H9 (cell line): ENCODE measurements around the gene SP8. TPM values are rescaled to one million over a fixed set of nuclear protein-coding genes. Genes with fewer than 3 reads are reported as not detected.

ENCODE experiments used
- DNase-seq: peaks from one replicate; pipeline ENCODE4 v3.0.0-alpha.2; 2017
- H2AFZ ChIP-seq: one replicate; pipeline ENCODE4 v1.6.1; 2013; ENCODE audit warnings: mild to moderate bottlenecking, low read length, control low read depth, moderate library complexity
- H2AK5ac ChIP-seq: 2 replicates; pipeline ENCODE4 v1.6.1; 2013; ENCODE audit warnings: low read length, control low read depth, mixed read lengths; ENCODE audit not compliant: insufficient read length
- H2BK120ac ChIP-seq: one replicate; pipeline ENCODE4 v1.6.1; 2013; ENCODE audit warnings: low read depth, mild to moderate bottlenecking, low read length, control low read depth, inconsistent platforms; ENCODE audit not compliant: poor library complexity, severe bottlenecking
- H2BK12ac ChIP-seq: 2 replicates; pipeline ENCODE4 v1.6.1; 2013; ENCODE audit warnings: low read length, control low read depth, mixed read lengths, low read depth; ENCODE audit not compliant: insufficient read length
- H2BK15ac ChIP-seq: 2 replicates; pipeline ENCODE4 v1.6.1; 2013; ENCODE audit warnings: low read depth, low read length, control low read depth
- H2BK20ac ChIP-seq: one replicate; pipeline ENCODE4 v1.6.1; 2013; ENCODE audit warnings: low read depth, mild to moderate bottlenecking, low read length, control low read depth, inconsistent platforms; ENCODE audit not compliant: poor library complexity, severe bottlenecking
- H2BK5ac ChIP-seq: 2 replicates; pipeline ENCODE4 v1.6.1; 2013; ENCODE audit warnings: low read length, control low read depth, mixed read lengths; ENCODE audit not compliant: insufficient read length
- H3K14ac ChIP-seq: 2 replicates; pipeline ENCODE4 v1.6.1; 2013; ENCODE audit warnings: low read length, control low read depth; ENCODE audit not compliant: insufficient read depth
- H3K18ac ChIP-seq: 2 replicates; pipeline ENCODE4 v1.6.1; 2013; ENCODE audit warnings: low read depth, mild to moderate bottlenecking, mixed read lengths, low read length, control low read depth; ENCODE audit not compliant: insufficient read length
- H3K23ac ChIP-seq: 2 replicates; pipeline ENCODE4 v1.6.1; 2013; ENCODE audit warnings: low read length, control low read depth, mixed read lengths, low read depth; ENCODE audit not compliant: insufficient read length
- H3K23me2 ChIP-seq: 2 replicates; pipeline ENCODE4 v1.6.1; 2013; ENCODE audit warnings: low read depth, mild to moderate bottlenecking, mixed read lengths, low read length, control low read depth; ENCODE audit not compliant: insufficient read length, poor library complexity, severe bottlenecking
- H3K27ac ChIP-seq: 2 replicates; pipeline ENCODE4 v1.5.1; 2013; ENCODE audit warnings: low read length, control low read depth, mixed read lengths, low read depth; ENCODE audit not compliant: insufficient read length
- H3K27me3 ChIP-seq: 2 replicates; pipeline ENCODE4 v1.6.1; 2013; ENCODE audit warnings: low read length, control low read depth, inconsistent platforms; ENCODE audit not compliant: insufficient read depth
- H3K4ac ChIP-seq: 2 replicates; pipeline ENCODE4 v1.6.1; 2013; ENCODE audit warnings: low read depth, mild to moderate bottlenecking, control low read depth, inconsistent platforms, low read length, moderate library complexity
- H3K4me1 ChIP-seq: 2 replicates; pipeline ENCODE4 v1.6.1; 2013; ENCODE audit warnings: low read length, control low read depth, inconsistent platforms; ENCODE audit not compliant: insufficient read depth
- H3K4me2 ChIP-seq: 2 replicates; pipeline ENCODE4 v1.6.1; 2013; ENCODE audit warnings: low read length, control low read depth, mixed read lengths; ENCODE audit not compliant: insufficient read length, insufficient read depth
- H3K56ac ChIP-seq: 2 replicates; pipeline ENCODE4 v1.6.1; 2013; ENCODE audit warnings: low read depth, mild to moderate bottlenecking, mixed read lengths, low read length, control low read depth; ENCODE audit not compliant: insufficient read length
- H3K79me1 ChIP-seq: 2 replicates; pipeline ENCODE4 v1.6.1; 2013; ENCODE audit warnings: low read depth, mild to moderate bottlenecking, moderate library complexity, low read length, control low read depth, inconsistent platforms; ENCODE audit not compliant: insufficient read depth, poor library complexity, severe bottlenecking
- H3K79me2 ChIP-seq: 2 replicates; pipeline ENCODE4 v1.6.1; 2013; ENCODE audit warnings: low read length, control low read depth, inconsistent platforms; ENCODE audit not compliant: insufficient read depth
- H3K9ac ChIP-seq: 2 replicates; pipeline ENCODE4 v1.6.1; 2013; ENCODE audit warnings: low read length, control low read depth, mixed read lengths; ENCODE audit not compliant: insufficient read length; ENCODE audit errors: extremely low read depth
- H3K9me3 ChIP-seq: one replicate; pipeline ENCODE4 v1.6.1; 2013; ENCODE audit warnings: low read depth, low read length, inconsistent platforms; ENCODE audit not compliant: control insufficient read depth
- H3T11ph ChIP-seq: one replicate; pipeline ENCODE4 v1.6.1; 2013; ENCODE audit warnings: mild to moderate bottlenecking, low read length, control low read depth, inconsistent platforms
- H4K20me1 ChIP-seq: one replicate; pipeline ENCODE4 v1.6.1; 2013; ENCODE audit not compliant: control insufficient read depth, insufficient read length, insufficient read depth
- H4K5ac ChIP-seq: 2 replicates; pipeline ENCODE4 v1.6.1; 2013; ENCODE audit warnings: low read depth, mild to moderate bottlenecking, mixed read lengths, low read length, control low read depth; ENCODE audit not compliant: insufficient read length
- H4K8ac ChIP-seq: replicated peaks from 2 replicates; pipeline ENCODE4 v1.6.1; 2013; ENCODE audit warnings: low read length, control low read depth, mixed read lengths, low read depth; ENCODE audit not compliant: insufficient read length
- H4K91ac ChIP-seq: 2 replicates; pipeline ENCODE4 v1.6.1; 2013; ENCODE audit warnings: low read depth, mild to moderate bottlenecking, moderate library complexity, mixed read lengths, low read length, control low read depth; ENCODE audit not compliant: insufficient read length
- H3K27ac Mint-ChIP-seq, 3 experiments: 2 replicates in 2 of 3; 3 replicates in 1 of 3; pipeline ENCODE4 v1.8.0; 2020 to 2021; ENCODE audit warnings: mixed read lengths in 3 of 3, mild to moderate bottlenecking in 1 of 3, moderate library complexity in 1 of 3
- H3K27me3 Mint-ChIP-seq: 2 replicates; pipeline ENCODE4 v1.8.0; 2021; ENCODE audit warnings: low read depth, mild to moderate bottlenecking, moderate library complexity, mixed read lengths
- H3K36me3 Mint-ChIP-seq, 3 experiments: 2 replicates in 2 of 3; 3 replicates in 1 of 3; pipeline ENCODE4 v1.8.0; 2020 to 2021; ENCODE audit warnings: low read depth in 3 of 3, mixed read lengths in 3 of 3; ENCODE audit not compliant: insufficient read depth in 1 of 3
- H3K4me1 Mint-ChIP-seq, 2 experiments: 2 replicates each; pipeline ENCODE4 v1.8.0; 2020; ENCODE audit warnings: mixed read lengths in 2 of 2
- H3K4me3 Mint-ChIP-seq, 2 experiments: 2 replicates in 1 of 2; 3 replicates in 1 of 2; pipeline ENCODE4 v1.8.0; 2020 to 2021; ENCODE audit warnings: mild to moderate bottlenecking in 2 of 2, mixed read lengths in 2 of 2, moderate library complexity in 1 of 2
- H3K9me3 Mint-ChIP-seq, 2 experiments: 2 replicates in 1 of 2; 3 replicates in 1 of 2; pipeline ENCODE4 v1.8.0; 2020; ENCODE audit warnings: mild to moderate bottlenecking in 2 of 2, mixed read lengths in 2 of 2, moderate library complexity in 1 of 2
- CTCF ChIP-seq: fragments of 200-600 bp; sonication (generic); conservative IDR thresholded peaks from 3 replicates; pipeline ENCODE4 v1.8.0; 2021; ENCODE audit warnings: antibody characterized with exemption, mild to moderate bottlenecking
- WGBS: extraction: QIAGEN DNeasy Blood & Tissue Kit; methylation state at CpG from one replicate; pipeline ENCODE4 v1.1.7; 2013; ENCODE audit warnings: missing lambda C conversion rate, low lambda C conversion rate, mixed read lengths; ENCODE audit not compliant: insufficient read length; ENCODE audit errors: extremely low coverage; 5-methylcytosine and 5-hydroxymethylcytosine counted together
- total RNA-seq: library from RNA; stranded (reverse); gene quantifications from 2 replicates; pipeline ENCODE4 v1.2.1, GENCODE V29; 2021

The SP8 gene
- total RNA-seq, 1 experiment from 2014 or later = 3.5 TPM

GRCh38 chr7:20786421-20786778 lies 286 bp downstream of the SP8 start:
- Histone ChIP-seq H4K20me1 (no peaks in the 10 kb centered on the region), H3K9me3 (no peaks in the 10 kb centered on the region), H3K18ac (no peak overlapping the region), H3K14ac (no peak overlapping the region), H3K4me1 (peaks cover 3% of the 10 kb centered on the region), H3K79me2 (no peaks in the 10 kb centered on the region), H2AFZ (no peak overlapping the region), H4K8ac (no peak overlapping the region), H3K9ac (no peak overlapping the region), H3K4me2 (peak overlapping the region; percentile 96), H2BK15ac (no peak overlapping the region), H3K27ac (no peak overlapping the region), H2BK5ac (no peak overlapping the region), H2BK20ac (no peak overlapping the region), H4K91ac (no peak overlapping the region), H3K4ac (no peak overlapping the region), H4K5ac (no peak overlapping the region), H2BK120ac (no peak overlapping the region), H3K23me2 (peaks cover 43% of the 10 kb centered on the region), H3K79me1 (no peaks in the 10 kb centered on the region), H2BK12ac (no peak overlapping the region), H3K56ac (no peak overlapping the region), H3K27me3 (peaks cover 17% of the 10 kb centered on the region; the same call in 1 of the 2 replicates), H3K23ac (no peak overlapping the region), H3T11ph (no peak overlapping the region), H2AK5ac (no peak overlapping the region)
- H3K4me1 Mint-ChIP-seq = peaks cover 62 to 64% of the 10 kb centered on the region in 2 experiments
- peak overlapping the region in 1 of 3 experiments; percentile 30; a peak in 1 of 7 replicates for H3K27ac Mint-ChIP-seq
- H3K4me3 Mint-ChIP-seq = peak overlapping the region; percentile 84 to 92
- H3K36me3 Mint-ChIP-seq = no peaks in the 10 kb centered on the region
- peaks cover 65% of the 10 kb centered on the region for H3K27me3 Mint-ChIP-seq
- peaks cover 0 to 4% of the 10 kb centered on the region in 2 experiments; a peak in 2 of 5 replicates for H3K9me3 Mint-ChIP-seq
- no peak for DNase-seq
- no peak for TF ChIP-seq CTCF
- WGBS = no CpG with 5 or more reads among the region's 14 CpGs
